Bone marrow (tissue), 2 donors: ENCODE results near the gene SNX6.
A peak's percentile ranks its signal among the peaks of the same experiment; 100 is the strongest.
"Not testable (repeated sequence)": the region's sequence is repeated elsewhere in the genome, so short reads cannot be mapped to it uniquely, and the experiment has no call there.

ENCODE experiments used
- DNase-seq, 2 donors: peaks; one replicate each; lab custom pipeline; 2025; lab: John Stamatoyannopoulos, UW

Gene SNX6

DNA sequence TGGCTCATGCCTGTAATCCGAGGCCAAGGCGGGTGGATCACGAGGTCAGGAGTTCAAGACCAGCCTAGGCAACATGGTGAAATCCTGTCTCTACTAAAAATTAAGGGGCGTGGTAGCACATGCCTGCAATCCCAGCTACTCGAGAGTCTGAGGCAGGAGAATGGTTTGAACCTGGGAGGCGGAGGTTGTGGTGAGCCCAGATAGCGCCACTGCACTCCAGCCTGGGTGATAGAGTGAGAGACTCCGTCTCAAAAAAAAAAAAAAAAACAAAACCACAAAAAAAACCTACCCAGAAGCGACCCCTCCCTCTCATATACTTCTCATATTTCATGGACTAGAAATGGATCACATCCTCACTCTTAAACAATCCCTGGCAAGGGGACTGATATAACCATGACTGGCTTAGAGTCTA is 4.4 kb upstream of the SNX6 start:
- DNase-seq = not testable (repeated sequence)

DNA sequence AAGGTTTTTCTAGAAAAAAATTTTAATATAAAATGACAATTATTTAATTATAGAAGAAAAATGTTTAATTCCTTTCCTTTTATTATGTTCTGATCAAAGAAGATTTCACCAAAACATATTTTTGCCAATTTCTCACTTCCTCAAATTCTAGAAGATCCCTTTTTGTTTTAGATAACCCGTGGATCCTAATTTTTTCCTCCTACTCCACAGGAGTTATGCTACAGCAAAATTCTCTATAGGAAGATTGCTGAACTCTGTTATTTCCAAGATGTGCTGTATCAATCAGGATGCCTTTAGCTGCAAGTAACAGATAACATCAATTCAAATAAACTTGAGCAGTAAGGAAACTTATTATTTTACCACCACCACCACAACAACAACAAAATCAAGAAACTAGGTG is 3.8 kb upstream of the SNX6 start:
- no peak for DNase-seq

DNA sequence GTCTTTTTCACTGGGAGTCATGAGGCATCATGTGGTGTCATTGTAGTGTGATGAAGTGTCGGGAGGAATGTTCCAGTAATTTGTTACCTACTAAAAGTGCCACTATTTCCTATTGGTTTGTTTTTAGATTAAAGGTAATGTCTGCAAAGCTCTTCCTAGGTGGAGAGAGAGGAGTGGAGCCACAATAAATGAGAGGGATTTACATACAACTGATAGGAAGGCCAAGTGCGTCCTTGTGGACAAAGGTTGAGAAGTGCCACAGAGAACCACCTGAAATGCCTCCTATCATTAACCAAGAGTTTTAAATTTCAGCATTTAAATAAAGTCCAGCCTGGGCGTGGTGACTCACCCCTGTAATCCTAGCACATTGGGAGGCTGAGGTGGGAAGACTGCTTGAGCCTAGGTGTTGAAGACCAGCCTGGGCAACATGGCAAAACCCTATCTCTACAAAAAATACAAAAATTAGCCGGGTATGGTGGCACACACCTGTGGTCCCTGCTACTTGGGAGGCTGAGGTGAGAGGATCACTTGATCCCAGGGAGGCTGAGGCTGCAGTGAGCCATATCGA is 2.5 kb upstream of the SNX6 start:
- DNase-seq = no peak

DNA sequence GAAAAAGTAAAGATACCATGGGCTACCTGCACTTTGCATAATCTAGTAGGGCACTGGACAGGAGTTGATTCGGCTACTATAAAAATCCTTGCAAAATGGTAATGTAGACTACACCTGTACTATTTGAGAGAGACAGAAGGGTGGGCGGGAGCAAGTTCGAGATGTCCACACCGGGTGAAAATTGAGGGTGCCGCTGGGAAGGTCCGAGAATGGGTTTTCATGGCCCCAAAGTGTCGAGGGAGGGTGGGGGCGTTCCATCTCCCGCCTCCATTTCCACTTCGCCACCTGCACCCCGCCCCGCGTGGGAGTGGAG is 648 bp downstream of the SNX6 start:
- no peak for DNase-seq

DNA sequence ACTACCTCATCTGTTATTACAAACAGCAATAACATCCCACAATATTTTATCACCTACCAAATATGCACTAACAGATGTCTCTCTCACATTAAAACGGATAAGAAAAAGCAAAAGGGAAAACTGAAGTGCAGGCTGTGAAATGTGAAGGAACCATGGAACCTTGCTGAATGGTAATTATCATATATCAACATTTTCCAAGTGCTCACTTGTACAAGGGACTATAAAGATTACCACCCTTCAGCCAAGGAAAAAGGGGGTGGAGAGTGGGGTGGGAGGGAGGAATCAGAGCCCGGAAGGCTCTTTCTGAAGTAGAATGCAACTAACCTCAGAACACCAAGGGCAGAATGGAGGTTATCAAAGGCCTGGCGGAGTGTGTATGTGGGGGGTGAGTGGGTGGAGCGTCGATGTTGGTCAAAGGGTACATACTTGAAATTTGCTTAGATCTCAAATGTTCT is 1.2 kb downstream of the SNX6 start:
- DNase-seq = no peak

DNA sequence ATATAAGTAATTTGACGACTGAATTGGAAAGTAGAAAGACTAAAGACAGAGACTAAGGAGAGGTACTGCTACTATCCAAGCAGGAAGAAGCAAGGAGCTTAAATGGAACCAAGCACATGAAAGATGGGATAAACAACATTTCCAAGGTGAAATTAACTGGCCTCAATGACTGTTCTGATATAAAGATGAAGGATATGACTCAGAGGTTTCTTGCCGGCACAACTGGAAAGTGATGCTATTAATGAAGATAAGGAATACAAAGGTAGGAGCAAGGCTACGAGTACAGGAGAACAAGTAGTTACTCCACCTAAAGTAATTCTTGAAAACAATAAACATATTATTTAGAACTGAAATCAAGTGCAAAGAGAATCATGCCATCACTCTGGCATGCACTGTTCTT is 6.4 kb downstream of the SNX6 start:
- no peak for DNase-seq

DNA sequence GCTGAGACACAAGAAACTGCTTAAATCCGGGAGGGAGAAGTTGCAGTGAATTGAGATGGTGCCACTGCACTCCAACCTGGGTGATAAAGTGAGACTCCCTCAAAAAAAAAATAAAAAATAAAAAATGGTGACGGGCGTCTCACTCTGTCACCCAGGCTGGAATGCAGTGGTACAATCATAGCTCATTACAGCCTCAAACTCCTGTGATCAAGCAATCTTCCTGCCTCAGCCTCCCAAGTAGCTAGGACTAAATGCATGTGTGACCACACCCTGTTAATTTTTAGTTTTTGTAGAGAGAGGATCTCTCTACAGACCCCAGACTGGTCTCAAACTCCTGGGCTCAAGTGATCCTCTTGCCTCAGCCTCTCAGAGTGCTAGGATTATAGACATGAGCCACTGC is 9.1 kb downstream of the SNX6 start:
- no peak for DNase-seq

DNA sequence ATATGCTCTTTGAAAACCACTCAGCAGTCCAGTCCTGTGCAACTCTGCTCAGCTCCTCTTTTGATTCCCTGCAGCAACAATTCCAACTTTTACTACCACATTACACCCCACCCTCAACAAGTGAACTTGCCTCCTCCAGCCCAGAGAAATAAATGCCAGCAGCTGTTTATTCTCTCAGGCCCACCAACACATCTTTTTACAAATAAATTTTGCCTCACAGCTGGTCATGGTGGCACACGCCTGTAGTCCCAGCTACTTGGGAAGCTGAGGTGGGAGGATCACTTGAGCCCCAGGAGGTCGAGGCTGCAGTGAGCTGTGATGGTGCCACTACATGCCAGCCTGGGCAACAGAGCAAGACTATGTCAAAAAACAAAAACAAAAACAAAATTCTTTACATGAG is 9.8 kb downstream of the SNX6 start:
- no peak for DNase-seq

DNA sequence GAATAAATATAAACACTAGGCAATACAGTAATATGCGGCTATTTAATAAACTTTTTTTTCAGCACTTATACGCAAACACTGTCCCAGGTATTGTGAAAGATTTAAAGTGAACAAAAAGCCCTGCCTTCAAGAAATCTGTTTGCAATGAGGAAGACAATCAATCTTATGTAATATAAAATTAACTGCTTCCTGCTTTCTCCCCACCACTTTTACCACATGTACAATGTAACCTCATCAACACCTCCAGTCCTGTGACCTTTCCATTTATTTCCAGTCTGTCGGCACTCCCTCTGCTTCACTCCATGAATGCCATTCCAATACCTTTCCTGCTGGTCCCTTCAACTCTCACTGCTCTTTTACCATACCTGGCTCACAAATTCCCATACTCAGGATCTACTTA is 10.5 kb downstream of the SNX6 start:
- DNase-seq = no peak

DNA sequence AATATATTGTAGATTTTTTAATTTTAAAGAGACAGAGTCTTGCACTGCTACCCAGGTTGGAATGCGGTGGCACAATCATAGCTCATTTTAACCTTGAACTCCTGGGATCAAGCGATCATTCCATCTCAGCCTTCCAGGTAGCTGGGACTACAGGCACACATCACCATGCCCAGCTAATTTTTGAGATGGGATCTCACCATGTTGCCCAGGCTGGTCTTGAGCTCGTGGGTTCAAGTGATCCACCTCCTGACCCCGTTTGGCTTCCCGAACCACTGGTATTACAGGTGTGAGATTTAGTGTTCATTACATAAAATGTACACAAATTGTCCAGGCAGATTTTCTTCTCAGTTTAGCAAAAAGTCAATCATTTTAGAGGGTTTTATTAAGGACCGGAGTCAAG is 13.6 kb downstream of the SNX6 start:
- DNase-seq = no peak

DNA sequence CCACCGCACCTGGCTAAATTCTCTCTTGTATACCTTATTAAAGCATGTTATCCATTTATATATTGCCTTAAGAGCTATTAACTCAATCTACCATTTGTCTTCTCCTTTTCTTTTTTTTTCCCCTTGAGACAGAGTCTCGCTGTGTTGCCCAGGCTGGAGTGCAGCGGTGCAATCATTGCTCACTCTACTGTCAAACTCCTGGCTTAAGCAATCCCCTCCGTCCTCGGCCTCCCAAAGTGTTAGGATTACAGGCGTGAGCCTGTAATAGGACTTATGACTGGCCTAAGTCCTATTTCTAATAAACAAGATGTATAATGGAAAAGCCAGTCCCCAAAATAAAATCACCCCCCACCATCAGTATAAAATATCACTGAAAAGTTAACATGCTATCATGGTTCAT is 14.4 kb downstream of the SNX6 start:
- DNase-seq = no peak

DNA sequence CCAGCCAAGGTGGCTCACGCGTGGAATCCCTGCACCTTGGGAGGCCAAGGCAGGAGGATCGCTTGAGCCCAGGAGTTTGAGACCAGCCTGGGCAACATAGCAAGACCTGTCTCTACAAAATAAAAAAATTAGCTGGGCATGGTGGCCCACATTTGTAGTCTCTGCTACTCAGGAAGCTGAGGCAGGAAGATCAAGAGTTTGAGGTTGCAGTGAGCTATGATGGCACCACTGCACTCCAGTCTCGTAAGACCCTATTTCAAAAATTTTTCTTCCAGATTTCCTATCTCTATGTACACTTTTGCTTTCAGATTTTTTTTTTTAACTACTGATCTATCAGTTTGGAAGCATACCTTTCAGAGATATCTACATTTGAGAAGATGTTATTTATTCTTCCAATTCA is 15.3 kb downstream of the SNX6 start:
- no peak for DNase-seq

DNA sequence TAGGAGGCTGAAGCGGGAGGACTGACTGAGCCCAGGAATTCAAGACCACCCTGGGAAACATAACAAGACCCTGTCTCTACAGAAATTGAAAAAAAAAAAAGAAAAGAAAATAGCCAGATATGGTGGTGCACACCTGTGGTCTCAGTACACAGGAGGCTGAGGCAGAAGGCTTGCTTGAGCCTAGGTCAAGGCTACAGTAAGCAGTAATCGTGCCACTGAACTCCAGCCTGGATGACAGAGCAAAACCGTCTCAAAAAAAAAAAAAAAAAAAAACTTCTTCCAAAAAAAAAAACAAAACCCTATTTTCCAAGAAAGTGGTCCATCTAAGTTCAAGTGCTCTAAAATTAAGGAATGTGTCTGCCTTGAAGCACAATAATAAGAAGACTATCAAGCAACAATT is 19.8 kb downstream of the SNX6 start:
- no peak for DNase-seq

DNA sequence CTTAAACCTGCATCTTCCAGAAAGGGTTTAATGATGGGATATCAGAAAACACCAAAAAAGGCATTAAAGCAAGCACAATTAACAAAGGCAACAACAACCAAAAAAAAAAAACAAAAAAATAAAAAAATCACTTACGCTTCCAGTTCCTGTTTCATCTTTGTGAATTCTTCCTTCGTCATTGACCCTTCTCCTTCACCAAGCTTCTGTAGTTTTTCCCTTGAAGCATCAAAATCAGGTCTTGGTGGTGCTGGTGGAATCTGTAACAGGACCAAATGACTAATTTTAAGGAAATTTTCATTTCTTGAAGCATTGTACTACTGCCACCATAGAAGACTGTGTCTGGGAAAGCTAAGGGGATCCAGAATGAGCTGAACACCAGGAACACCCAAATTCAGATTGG is 24.5 kb downstream of the SNX6 start:
- DNase-seq = no peak

DNA sequence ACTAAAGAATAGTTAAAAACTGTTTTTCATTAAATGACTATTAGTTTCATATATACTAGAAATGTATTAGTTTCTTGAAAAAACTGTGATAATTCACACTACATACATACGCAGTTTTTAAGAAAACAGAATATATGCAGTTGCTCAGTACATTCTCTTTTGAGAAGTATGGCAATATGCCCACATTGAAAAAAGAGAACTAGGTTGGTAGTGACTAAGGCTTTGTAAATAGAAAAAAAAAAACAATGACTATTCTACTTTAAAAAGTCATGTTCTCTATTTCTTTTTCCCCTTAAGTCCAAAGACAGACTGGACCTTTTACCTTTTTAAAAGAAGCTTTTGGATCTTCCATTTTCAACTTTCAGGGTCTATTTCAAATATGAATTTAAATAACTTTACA is 25.0 kb downstream of the SNX6 start:
- peak in 1 of 2 donors; percentile 67 for DNase-seq

DNA sequence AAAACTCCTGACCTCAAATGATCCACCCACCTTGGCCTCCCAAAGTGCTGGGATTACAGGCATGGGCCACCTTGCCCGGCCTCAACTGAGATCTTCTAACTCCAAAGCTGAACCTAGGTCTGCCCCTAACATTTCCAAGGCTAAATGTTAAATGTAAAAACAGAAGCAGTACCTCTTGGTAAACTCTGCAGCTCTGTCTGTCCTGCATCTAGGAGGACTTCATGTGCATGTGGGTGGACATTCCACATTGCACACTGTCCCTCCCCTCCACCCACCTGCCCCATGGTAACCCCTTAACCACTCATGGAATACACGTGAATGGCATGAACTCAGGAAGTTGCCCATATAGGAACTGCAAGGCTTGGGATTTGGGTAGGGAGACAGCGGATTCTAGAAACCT is 33.1 kb downstream of the SNX6 start:
- DNase-seq = no peak

DNA sequence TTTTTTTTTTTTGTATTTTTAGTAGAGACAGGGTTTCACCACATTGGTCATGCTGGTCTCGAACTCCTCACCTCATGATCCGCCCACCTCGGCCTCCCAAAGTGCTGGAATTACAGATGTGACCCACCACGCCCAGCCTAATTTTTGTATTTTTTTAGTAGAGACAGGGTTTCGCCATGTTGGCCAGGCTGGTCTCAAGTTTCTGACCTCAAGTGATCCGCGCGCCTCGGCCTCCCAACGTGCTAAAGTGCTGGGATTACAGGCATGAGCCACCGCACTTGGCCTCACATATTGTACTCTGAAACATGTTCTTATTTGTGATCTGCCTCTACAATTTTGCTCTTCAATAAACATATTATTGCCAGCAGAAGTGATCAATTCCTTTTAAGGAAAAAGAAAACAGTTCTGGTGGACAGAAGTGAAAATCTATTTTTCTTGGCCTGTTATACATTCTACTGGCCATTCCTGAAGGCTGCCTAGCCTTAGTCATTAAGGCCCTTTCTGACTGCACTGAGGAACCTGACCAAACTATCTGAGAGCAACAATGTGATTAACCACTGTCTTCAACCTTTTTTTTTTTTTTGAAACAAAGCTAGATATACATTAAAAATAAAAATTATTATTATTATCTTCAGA is 36.1 kb downstream of the SNX6 start:
- DNase-seq = no peak

DNA sequence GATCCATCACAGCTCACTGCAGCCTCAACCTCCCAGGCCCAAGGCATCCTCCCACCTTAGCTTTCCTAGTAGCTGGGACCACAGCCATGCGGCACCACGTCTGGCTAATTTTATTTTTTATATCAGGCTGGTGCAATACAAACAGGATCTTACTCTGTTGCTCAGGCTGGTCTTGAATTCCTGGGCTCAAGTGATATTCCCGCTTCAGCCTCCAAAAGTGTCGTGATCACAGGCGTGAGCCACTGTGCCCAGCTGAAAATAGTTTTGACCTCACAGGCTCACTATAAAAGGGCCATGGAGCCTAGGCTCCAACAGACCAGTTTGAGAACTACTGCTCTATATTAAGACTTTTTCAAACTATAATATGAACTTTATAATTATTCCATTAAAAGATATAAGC is 37.3 kb downstream of the SNX6 start:
- no peak for DNase-seq

DNA sequence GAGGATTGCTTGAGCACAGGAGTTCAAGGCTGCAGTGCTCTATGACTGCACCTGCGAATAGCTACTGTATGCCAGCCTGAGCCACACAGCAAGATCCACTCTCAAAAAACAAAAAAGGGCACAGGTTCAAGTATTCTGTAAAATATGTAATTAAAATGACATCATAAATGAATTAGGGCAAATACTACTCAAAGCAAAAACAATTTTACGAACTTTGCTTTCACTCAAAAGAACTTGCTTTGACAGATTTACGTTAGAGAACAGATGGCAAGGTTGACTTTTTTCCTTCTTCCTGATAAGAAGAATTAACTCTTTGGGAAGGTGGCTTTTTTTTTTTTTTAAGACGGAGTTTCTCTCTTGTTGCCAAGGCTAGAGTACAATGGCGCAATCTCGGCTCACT is 46.4 kb downstream of the SNX6 start:
- no peak for DNase-seq

DNA sequence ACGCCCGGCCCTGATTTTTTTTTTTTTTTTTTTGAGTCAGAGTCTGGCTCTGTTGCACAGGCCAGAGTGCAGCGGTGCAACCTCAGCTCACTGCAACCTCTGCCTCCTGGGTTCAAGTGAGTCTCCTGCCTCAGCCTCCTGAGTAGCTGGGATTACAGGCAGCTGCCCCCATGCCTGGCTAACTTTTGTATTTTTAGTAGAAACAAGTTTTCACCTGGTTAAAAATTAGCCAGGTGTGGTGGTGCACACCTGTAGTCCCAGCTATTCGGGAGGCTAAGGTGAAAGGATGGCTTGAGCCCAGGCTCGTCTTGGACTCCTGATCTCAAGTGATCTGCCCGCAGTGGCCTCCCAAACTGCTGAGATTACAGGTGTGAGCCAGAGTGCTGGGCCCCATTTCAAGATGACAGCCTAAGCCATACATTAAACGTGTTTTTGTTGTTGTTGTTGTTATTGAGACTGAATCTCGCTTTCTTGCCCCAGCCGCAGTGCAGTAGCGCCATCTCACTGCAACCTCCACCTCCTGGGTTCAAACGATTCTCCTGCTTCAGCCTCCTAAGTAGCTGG is 47.7 kb downstream of the SNX6 start:
- DNase-seq = no peak

DNA sequence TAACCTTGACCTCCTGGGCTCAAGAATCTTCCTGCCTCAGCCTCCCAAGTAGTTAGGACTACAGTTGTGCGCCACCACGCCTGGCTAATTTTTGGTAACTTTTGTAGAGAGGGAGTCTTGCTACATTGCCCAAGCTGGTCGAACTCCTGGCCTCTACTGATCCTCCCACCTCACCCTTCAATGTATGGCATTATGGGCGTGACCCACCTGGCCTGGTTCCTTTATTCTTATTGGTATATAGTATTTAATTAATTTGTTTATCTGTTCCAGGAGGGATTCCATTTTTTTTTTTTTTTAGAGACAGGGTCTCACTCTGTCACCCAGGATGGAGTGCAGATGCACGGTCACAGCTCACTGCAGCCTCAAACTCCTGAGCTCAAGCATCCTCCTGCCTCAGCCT is 49.6 kb downstream of the SNX6 start:
- no peak for DNase-seq

DNA sequence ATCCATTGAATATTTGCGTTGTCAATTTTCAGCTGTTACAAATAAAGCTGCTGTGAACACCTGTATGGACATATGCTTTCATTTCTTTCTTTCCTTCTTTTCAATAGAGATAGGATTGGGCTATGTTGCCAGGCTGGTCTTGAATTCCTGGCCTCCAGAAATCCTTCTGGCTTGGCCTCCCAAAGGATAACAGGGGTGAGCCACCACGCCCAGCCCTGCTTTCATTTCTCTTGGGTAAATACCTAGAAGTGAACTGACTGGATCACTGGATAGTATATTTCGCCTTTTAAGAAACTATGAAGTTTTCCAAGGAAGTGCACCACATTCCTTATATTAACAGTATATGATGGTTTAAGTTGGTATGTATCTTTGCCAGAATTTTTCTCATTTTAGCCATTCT is 58.2 kb downstream of the SNX6 start:
- DNase-seq = no peak

DNA sequence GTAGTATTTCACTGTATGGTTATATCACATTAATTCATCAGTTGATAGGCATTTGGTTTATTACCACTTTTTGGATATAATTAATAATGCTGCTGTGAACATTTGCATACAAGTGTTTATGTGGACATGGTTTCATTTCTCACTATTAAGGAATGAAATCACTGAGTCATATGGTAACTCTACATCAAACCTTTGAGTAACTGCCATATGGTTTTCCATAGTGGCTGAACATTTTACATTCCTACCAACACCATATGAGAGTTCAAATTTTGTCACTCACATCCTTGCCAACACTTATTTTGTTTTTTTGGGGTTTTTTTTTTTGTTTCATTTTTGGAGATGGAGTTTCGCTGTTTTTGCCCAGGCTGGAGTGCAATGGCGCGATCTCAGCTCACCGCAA is 60.2 kb downstream of the SNX6 start:
- no peak for DNase-seq

DNA sequence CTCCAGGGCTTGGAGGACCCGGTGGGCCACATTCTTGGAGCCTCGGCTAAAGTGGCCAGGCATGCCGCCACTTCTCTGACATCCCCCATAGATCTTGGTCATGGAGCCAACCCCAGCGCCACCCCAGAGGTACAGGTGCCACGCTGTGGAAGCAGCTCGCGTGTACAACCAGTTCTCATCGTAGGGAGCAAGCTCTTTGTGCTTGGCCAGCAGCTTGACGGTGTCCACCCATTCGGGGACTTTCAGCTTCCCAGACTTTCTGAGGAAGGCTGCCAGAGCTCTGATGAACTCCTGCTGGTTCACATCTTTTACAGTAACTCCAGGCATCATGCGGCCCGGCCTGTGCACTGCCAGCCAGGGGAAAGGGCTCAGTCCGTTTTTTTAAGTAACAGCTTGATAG is 61.1 kb downstream of the SNX6 start:
- no peak for DNase-seq
